Measurements from ENCODE around the gene STK33. TPM values are rescaled to one million over a fixed set of nuclear protein-coding genes. Genes with fewer than 3 reads are reported as not detected.
A peak's percentile ranks its signal among the peaks of the same experiment; 100 is the strongest.

STK33 gene
- total and polyA plus RNA-seq, 7 donors = 0.30 to 8.2 (median 2.7) TPM

- H3K27ac ChIP-seq = no peak overlapping the region
- DNase-seq = no peak
- no peak overlapping the region for H3K4me3 ChIP-seq
- no peak for TF ChIP-seq CTCF (IDR thresholded peaks at IDR 0.05)
- H3K4me1 ChIP-seq = no peaks in the 10 kb centered on the region
- ATAC-seq = no peak
- 90 to 93% (median 92%) methylated on average over 6 of the region's 6 CpGs for WGBS, 3 donors
- intact Hi-C loops (cut with DNase I) = no loop called here
- no peaks in the 10 kb centered on the region for H3K27me3 ChIP-seq (ENCODE audit: insufficient read depth in 3 of 3, low read length in 2 of 3)
- H3K36me3 ChIP-seq (ENCODE audit: insufficient read depth in 1 of 2, low read depth in 1 of 2) = no peaks in the 10 kb centered on the region
- no peaks in the 10 kb centered on the region for H3K9me3 ChIP-seq
Measured at GRCh38 chr11:8366316-8366715, 227.7 kb downstream of the STK33 start.

GRCh38 chr11:8365216-8365941 is 228.6 kb downstream of the STK33 start:
- ATAC-seq (no peak), DNase-seq (no peak)
- intact Hi-C loops (cut with DNase I) = no loop called here
- TF ChIP-seq CTCF (IDR thresholded peaks at IDR 0.05) = no peak
- Histone ChIP-seq H3K9me3 (no peaks in the 10 kb centered on the region), H3K4me3 (no peak overlapping the region), H3K36me3 (ENCODE audit: insufficient read depth in 1 of 2, low read depth in 1 of 2) (no peaks in the 10 kb centered on the region), H3K4me1 (no peaks in the 10 kb centered on the region), H3K27me3 (ENCODE audit: insufficient read depth in 3 of 3, low read length in 2 of 3) (no peaks in the 10 kb centered on the region), H3K27ac (no peak overlapping the region)
- WGBS, 3 donors = 68 to 80% (median 77%) methylated on average over 11 of the region's 11 CpGs

- WGBS, 3 donors = 48 to 70% (median 63%) methylated on average over 15 of the region's 15 CpGs
- Histone ChIP-seq H3K27ac (no peak overlapping the region), H3K36me3 (ENCODE audit: insufficient read depth in 1 of 2, low read depth in 1 of 2) (no peaks in the 10 kb centered on the region), H3K4me1 (no peaks in the 10 kb centered on the region), H3K4me3 (no peak overlapping the region), H3K9me3 (no peaks in the 10 kb centered on the region), H3K27me3 (ENCODE audit: insufficient read depth in 3 of 3, low read length in 2 of 3) (no peaks in the 10 kb centered on the region)
- TF ChIP-seq CTCF (IDR thresholded peaks at IDR 0.05) = no peak
- no peak for DNase-seq
- peak in 2 of 4 donors; percentile 17 to 38 for ATAC-seq
- intact Hi-C loops (cut with DNase I) = no loop called here
Measured at GRCh38 chr11:8363921-8364320, 230.1 kb downstream of the STK33 start.

- ATAC-seq = no peak
Measured at GRCh38 chr11:8362899-8363298, 231.1 kb downstream of the STK33 start.

More at GRCh38 chr11:8362899-8363298, 231.1 kb downstream of the STK33 start:
- H3K9me3 ChIP-seq = no peaks in the 10 kb centered on the region
- 78 to 86% (median 83%) methylated on average over 8 of the region's 8 CpGs for WGBS, 3 donors
- no peak for TF ChIP-seq CTCF (IDR thresholded peaks at IDR 0.05)
- no peak for DNase-seq
- no peaks in the 10 kb centered on the region for H3K27me3 ChIP-seq (ENCODE audit: insufficient read depth in 3 of 3, low read length in 2 of 3)
- no peaks in the 10 kb centered on the region for H3K36me3 ChIP-seq (ENCODE audit: insufficient read depth in 1 of 2, low read depth in 1 of 2)
- no peak overlapping the region for H3K4me3 ChIP-seq
- intact Hi-C loops (cut with DNase I) = no loop called here
- no peaks in the 10 kb centered on the region for H3K4me1 ChIP-seq
- H3K27ac ChIP-seq = no peak overlapping the region
